Measurements from ENCODE around the gene PSRC1. TPM values are rescaled to one million over a fixed set of nuclear protein-coding genes. Genes with fewer than 3 reads are reported as not detected.

PSRC1 gene
- total and polyA plus RNA-seq, 2 donors (not counting 3 experiments of a cell fraction or from before 2014, with no cell fraction given), result 25.0 to 29.3 TPM

- no peak overlapping the region for H3K27ac ChIP-seq (ENCODE audit: insufficient read depth, low read depth, low read length)
- no peak for TF ChIP-seq FOS (IDR thresholded peaks at IDR 0.05; ENCODE audit: borderline replicate concordance, insufficient read depth, low read length)
- DNase-seq (ENCODE audit: low read depth, low spot score), result no peak
- no peaks in the 10 kb centered on the region for H3K9me1 ChIP-seq (replicated peaks; ENCODE audit: control insufficient read depth, extremely low read depth, insufficient read depth, low read length)
- H3K79me2 ChIP-seq (ENCODE audit: control insufficient read depth, insufficient read depth, low read length), result no peaks in the 10 kb centered on the region
- ChIA-PET POLR2A (no interaction called here), CTCF (interaction anchor here (1.4 to 1.5 kb wide), 2 partner anchors 23 to 82 kb away, joined by 4 read pairs; no protein-coding TSS in a partner anchor)
- H3K9ac ChIP-seq (replicated peaks; ENCODE audit: extremely low read depth, insufficient read depth, low read length), result no peak overlapping the region
- no peaks in the 10 kb centered on the region for H3K9me3 ChIP-seq (replicated peaks; ENCODE audit: control insufficient read depth, insufficient read depth, low read length)
- H3K36me3 ChIP-seq (ENCODE audit: control insufficient read depth in 2 of 2, extremely low read depth in 1 of 2, insufficient read depth in 2 of 2, low read length in 2 of 2), result no peaks in the 10 kb centered on the region
- no peak overlapping the region for H3K4me3 ChIP-seq (replicated peaks in 1 of 3; ENCODE audit: insufficient read depth in 1 of 3, low read depth in 1 of 3, low read length in 3 of 3)
- H3K27me3 ChIP-seq (ENCODE audit: control insufficient read depth in 2 of 2, insufficient read depth in 2 of 2, low read length in 2 of 2), result peaks cover 0 to 6% of the 10 kb centered on the region in 2 experiments
- no peak for FAIRE-seq
- H3K4me2 ChIP-seq (ENCODE audit: insufficient read depth, low read length), result no peak overlapping the region
- intact Hi-C loops (cut with micrococcal nuclease), result no loop called here
- no peaks in the 10 kb centered on the region for H4K20me1 ChIP-seq (replicated peaks; ENCODE audit: control insufficient read depth, extremely low read depth, insufficient read depth, low read length)
- no peaks in the 10 kb centered on the region for H3K4me1 ChIP-seq (ENCODE audit: control insufficient read depth, extremely low read depth, insufficient read depth, low read length)
- dilution Hi-C loops (cut with MboI; ENCODE audit: extremely low pct_ligation_motif_present, low sequenced_read_pairs), result no loop called here
- no TSS peak for BruUV-seq (replicated peaks)
- no peak overlapping the region for H2AFZ ChIP-seq (ENCODE audit: low read depth, low read length)
Measured at GRCh38 chr1:109316506-109316905, 33.6 kb upstream of the PSRC1 start.

- ChIA-PET POLR2A (no interaction called here), CTCF (interaction anchor here (1.4 kb wide), 1 partner anchor 83 kb away, joined by 4 read pairs; no protein-coding TSS in a partner anchor)
- Histone ChIP-seq H3K79me2 (ENCODE audit: control insufficient read depth, insufficient read depth, low read length) (no peaks in the 10 kb centered on the region), H2AFZ (ENCODE audit: low read depth, low read length) (no peak overlapping the region), H3K4me1 (ENCODE audit: control insufficient read depth, extremely low read depth, insufficient read depth, low read length) (no peaks in the 10 kb centered on the region), H3K4me2 (ENCODE audit: insufficient read depth, low read length) (no peak overlapping the region), H3K36me3 (ENCODE audit: control insufficient read depth in 2 of 2, extremely low read depth in 1 of 2, insufficient read depth in 2 of 2, low read length in 2 of 2) (no peaks in the 10 kb centered on the region), H3K9ac (replicated peaks; ENCODE audit: extremely low read depth, insufficient read depth, low read length) (no peak overlapping the region), H3K27ac (ENCODE audit: insufficient read depth, low read depth, low read length) (no peak overlapping the region), H4K20me1 (replicated peaks; ENCODE audit: control insufficient read depth, extremely low read depth, insufficient read depth, low read length) (no peaks in the 10 kb centered on the region), H3K9me3 (replicated peaks; ENCODE audit: control insufficient read depth, insufficient read depth, low read length) (no peaks in the 10 kb centered on the region), H3K9me1 (replicated peaks; ENCODE audit: control insufficient read depth, extremely low read depth, insufficient read depth, low read length) (no peaks in the 10 kb centered on the region), H3K4me3 (replicated peaks in 1 of 3; ENCODE audit: insufficient read depth in 1 of 3, low read depth in 1 of 3, low read length in 3 of 3) (no peak overlapping the region), H3K27me3 (ENCODE audit: control insufficient read depth in 2 of 2, insufficient read depth in 2 of 2, low read length in 2 of 2) (peaks cover 3 to 6% of the 10 kb centered on the region in 2 experiments)
- dilution Hi-C loops (cut with MboI; ENCODE audit: extremely low pct_ligation_motif_present, low sequenced_read_pairs) (no loop called here), intact Hi-C loops (cut with micrococcal nuclease) (no loop called here)
- DNase-seq (ENCODE audit: low read depth, low spot score), result no peak
- no TSS peak for BruUV-seq (replicated peaks)
- FAIRE-seq, result no peak
- TF ChIP-seq MAX (IDR thresholded peaks at IDR 0.05; ENCODE audit: insufficient read depth, insufficient read length) (no peak), EZH2 (IDR thresholded peaks at IDR 0.05; ENCODE audit: borderline replicate concordance, low read depth, low read length, severe bottlenecking) (no peak), JUN (IDR thresholded peaks at IDR 0.05; ENCODE audit: borderline replicate concordance, insufficient read depth, insufficient read length, low read depth) (no peak), GATA2 (IDR thresholded peaks at IDR 0.05; ENCODE audit: insufficient read depth, insufficient read length, low read depth, low read length) (no peak), FOS (IDR thresholded peaks at IDR 0.05; ENCODE audit: borderline replicate concordance, insufficient read depth, low read length) (no peak), POLR2A (IDR thresholded peaks at IDR 0.05; ENCODE audit: low read depth, low read length) (no peak), MYC (IDR thresholded peaks at IDR 0.05; ENCODE audit: low read depth, low read length) (no peak), CTCF (IDR thresholded peaks at IDR 0.05; ENCODE audit: extremely low read depth in 1 of 2, insufficient read depth in 1 of 2, low read depth in 1 of 2, low read length in 2 of 2) (no peak), POLR2AphosphoS5 (IDR thresholded peaks at IDR 0.05; ENCODE audit: insufficient read depth, low read depth, low read length) (no peak)
Measured at GRCh38 chr1:109315288-109315687, 32.3 kb upstream of the PSRC1 start.

Data from endothelial cell of umbilical vein (primary cell).